Measurements from ENCODE around the gene OXCT2.
"Not testable (repeated sequence)": the region's sequence is repeated elsewhere in the genome, so short reads cannot be mapped to it uniquely, and the experiment has no call there.

GRCh38 chr1:39775676-39776399 lies 4.7 kb upstream of the OXCT2 start:
- not testable (repeated sequence) for TF ChIP-seq CTCF (IDR thresholded peaks at IDR 0.05; ENCODE audit: borderline replicate concordance, extremely low read depth, low read length, poor library complexity, severe bottlenecking); EZH2 (IDR thresholded peaks at IDR 0.05; ENCODE audit: borderline replicate concordance, low read depth, low read length, severe bottlenecking)
